Psoas muscle (tissue), 8 donors: ENCODE data around the gene RGL2. TPM values are rescaled to one million over a fixed set of nuclear protein-coding genes. Genes with fewer than 3 reads are reported as not detected.

Source experiments
- ATAC-seq, 4 donors: fragments of 200-7000 bp; cut with Tn5 transposase; one replicate each; pipeline ENCODE4 v1.9.1; 2020; ENCODE audit warnings: moderate library complexity in 3 of 4, mild to moderate bottlenecking in 2 of 4
- DNase-seq, 2 donors: peaks; one replicate each; pipeline ENCODE4 v3.0.0-alpha.2; 2020
- H3K27ac ChIP-seq: fragments of 200-600 bp; one replicate; pipeline ENCODE4 v1.8.0; 2022
- H3K27me3 ChIP-seq, 3 donors: fragments of 200-600 bp in 1 of 3; one replicate each; pipeline versions ENCODE4 v1.6.1 to v1.8.0; 2013 to 2022; ENCODE audit warnings: low read length in 2 of 3, mild to moderate bottlenecking in 2 of 3, moderate library complexity in 1 of 3; ENCODE audit not compliant: insufficient read depth in 3 of 3
- H3K36me3 ChIP-seq, 2 donors: fragments of 200-600 bp in 1 of 2; one replicate each; pipeline versions ENCODE4 v1.6.1 to v1.8.0; 2013 to 2022; ENCODE audit warnings: low read depth in 1 of 2, mild to moderate bottlenecking in 1 of 2, moderate library complexity in 1 of 2; ENCODE audit not compliant: insufficient read depth in 1 of 2
- H3K4me1 ChIP-seq: fragments of 200-600 bp; one replicate; pipeline ENCODE4 v1.8.0; 2022
- H3K4me3 ChIP-seq: fragments of 200-600 bp; one replicate; pipeline ENCODE4 v1.8.0; 2022; ENCODE audit warnings: mild to moderate bottlenecking
- H3K9me3 ChIP-seq: fragments of 200-600 bp; one replicate; pipeline ENCODE4 v1.8.0; 2022
- CTCF ChIP-seq: fragments of 200-600 bp; IDR thresholded peaks from one replicate; pipeline ENCODE4 v1.8.0; 2022; ENCODE audit warnings: antibody characterized with exemption
- WGBS, 3 donors: extraction: QIAGEN DNeasy Blood & Tissue Kit; methylation state at CpG; one replicate each; pipeline versions ENCODE4 v1.1.6 to v1.1.7; 2013; 5-methylcytosine and 5-hydroxymethylcytosine counted together
- intact Hi-C, 2 donors: fragments of 100-400 bp; cut with DNase I; formaldehyde crosslinking; loops; one replicate each; pipeline versions ENCODE4 v1.11.0 to v1.14.2; 2022
- polyA plus RNA-seq, 3 donors: library from polyadenylated mRNA; stranded (reverse); fragments of 200-250 nt; gene quantifications; one replicate each; pipeline ENCODE4 v1.2.3, GENCODE V29; 2013
- total RNA-seq, 4 donors: library from RNA; stranded (reverse); fragmentation: NEBNext Ultra II Directional in 2 of 4; extraction: Animal tissue kit (Norgen Biotek cat#: 25700) in 2 of 4; gene quantifications; one replicate each; pipeline versions ENCODE4 v1.2.1 to v1.2.4, GENCODE V29; 2021 to 2023
- donor health status: healthy with polysubstance abuse.
- donor health status: DM: no; HTN: no; CAD: no; lungs with moderate emphysema.
- donor health status: Bipolar disorder and iron deficiency.
- donor health status: healthy.
- donor health status: DM: yes; HTN: yes; CAD: no.
- donor health status: DM: no; HTN: no; CAD: no.
- donor health status: DM: no; HTN: no; CAD: no.
- donor health status: DM: yes; HTN: yes; CAD: no.

The RGL2 gene
- total and polyA plus RNA-seq, 7 donors: 30.5 to 66.1 (median 52.1) TPM

- no peaks in the 10 kb centered on the region for H3K27me3 ChIP-seq
- 75 to 84% (median 80%) methylated on average over 10 to 12 of the region's 12 CpGs for WGBS, 3 donors
- peak overlapping the region; percentile 97 for H3K27ac ChIP-seq
- peaks cover 4 to 55% of the 10 kb centered on the region in 2 donors for H3K36me3 ChIP-seq
- no peak for ATAC-seq
- no peaks in the 10 kb centered on the region for H3K9me3 ChIP-seq
- DNase-seq: no peak
- H3K4me1 ChIP-seq: peaks cover 26% of the 10 kb centered on the region
- intact Hi-C loops: no loop called here
- peak overlapping the region; percentile 82 for H3K4me3 ChIP-seq
- no peak for TF ChIP-seq CTCF
Observed at GRCh38 chr6:33296797-33297405, 1.8 kb downstream of the RGL2 start.

DNA sequence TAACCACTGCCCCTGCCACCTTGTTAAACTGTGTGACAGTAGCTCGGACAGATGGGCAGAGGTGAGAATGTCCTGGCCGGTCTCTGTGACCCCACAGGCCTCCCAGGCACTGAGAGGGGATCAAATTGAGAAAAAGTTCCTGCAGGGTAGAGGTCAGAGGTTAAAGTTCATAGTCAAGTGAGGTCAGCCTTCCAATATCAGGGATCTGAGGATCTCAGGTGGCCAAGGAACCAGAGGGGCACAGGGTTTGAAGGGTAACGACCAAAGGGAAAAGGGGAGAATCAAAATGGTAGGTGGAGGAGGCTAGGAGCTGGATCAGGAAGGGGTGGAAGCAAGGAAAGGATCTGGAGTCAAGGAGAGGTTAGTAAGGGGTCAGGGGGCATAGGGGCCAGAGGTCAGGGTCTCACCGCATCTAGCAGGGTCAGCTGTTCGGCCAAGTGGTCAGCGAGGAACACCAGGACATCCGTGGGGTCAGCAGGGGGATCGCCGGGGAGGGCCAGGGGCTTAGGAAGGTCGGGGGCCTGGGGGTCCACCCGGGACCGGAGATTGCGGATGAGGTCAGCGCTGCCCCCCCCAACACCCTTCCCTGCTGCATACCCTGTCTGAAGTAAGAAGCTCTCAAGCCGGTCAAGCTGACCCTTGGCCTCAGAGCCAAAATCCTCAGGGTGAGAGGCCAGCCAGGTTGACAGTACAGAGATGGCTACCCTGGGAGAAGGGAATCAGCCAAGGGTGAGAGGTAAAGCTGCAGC, 2.9 kb downstream of the RGL2 start:
- WGBS, 3 donors: 80 to 84% (median 82%) methylated on average over 10 to 15 of the region's 15 CpGs
- no peak overlapping the region for H3K27ac ChIP-seq
- peaks cover 4 to 60% of the 10 kb centered on the region in 2 donors for H3K36me3 ChIP-seq
- no peak for TF ChIP-seq CTCF
- ATAC-seq (no peak), DNase-seq (no peak)
- no peak overlapping the region for H3K4me3 ChIP-seq
- intact Hi-C loops: no loop called here
- no peaks in the 10 kb centered on the region for H3K9me3 ChIP-seq
- H3K27me3 ChIP-seq: no peaks in the 10 kb centered on the region
- H3K4me1 ChIP-seq: peaks cover 17% of the 10 kb centered on the region

- ATAC-seq (no peak), DNase-seq (no peak)
- H3K36me3 ChIP-seq: peaks cover 4 to 64% of the 10 kb centered on the region in 2 donors
- no peak overlapping the region for H3K27ac ChIP-seq
- no peak for TF ChIP-seq CTCF
- 72 to 77% (median 73%) methylated on average over 10 of the region's 10 CpGs for WGBS, 3 donors
- peaks cover 20% of the 10 kb centered on the region for H3K4me1 ChIP-seq
- H3K27me3 ChIP-seq: no peaks in the 10 kb centered on the region
- H3K9me3 ChIP-seq: no peaks in the 10 kb centered on the region
- H3K4me3 ChIP-seq: no peak overlapping the region
- intact Hi-C loops: no loop called here
Observed at GRCh38 chr6:33294086-33294823, 4.5 kb downstream of the RGL2 start.

GRCh38 chr6:33292996-33293682, 5.6 kb downstream of the RGL2 start:
- no peak for DNase-seq
- TF ChIP-seq CTCF: no peak
- H3K27me3 ChIP-seq: no peaks in the 10 kb centered on the region
- no peak overlapping the region for H3K27ac ChIP-seq
- intact Hi-C loops: no loop called here
- peaks cover 4 to 65% of the 10 kb centered on the region in 2 donors for H3K36me3 ChIP-seq
- ATAC-seq: no peak
- H3K4me3 ChIP-seq: no peak overlapping the region
- H3K9me3 ChIP-seq: no peaks in the 10 kb centered on the region
- WGBS, 3 donors: 76 to 82% (median 80%) methylated on average over 16 of the region's 16 CpGs
- peaks cover 23% of the 10 kb centered on the region for H3K4me1 ChIP-seq
